GM10847 (cell line): ENCODE measurements around the gene VWA5B1.

Experiments used
- POLR2A ChIP-seq: IDR thresholded peaks from 2 replicates; pipeline ENCODE4 v1.6.1; 2011; ENCODE audit not compliant: insufficient read length; ENCODE audit errors: extremely low read depth

The VWA5B1 gene

GRCh38 chr1:20290624-20291597, at the start of gene VWA5B1:
Gene VWA5B1 (plus strand): TSS chr1:20290875. CDS start chr1:20310602, 19,727 bp downstream.
- TF ChIP-seq POLR2A: no peak

- no peak for TF ChIP-seq POLR2A
Observed at GRCh38 chr1:20242890-20243479, 47.7 kb upstream of the VWA5B1 start.

DNA sequence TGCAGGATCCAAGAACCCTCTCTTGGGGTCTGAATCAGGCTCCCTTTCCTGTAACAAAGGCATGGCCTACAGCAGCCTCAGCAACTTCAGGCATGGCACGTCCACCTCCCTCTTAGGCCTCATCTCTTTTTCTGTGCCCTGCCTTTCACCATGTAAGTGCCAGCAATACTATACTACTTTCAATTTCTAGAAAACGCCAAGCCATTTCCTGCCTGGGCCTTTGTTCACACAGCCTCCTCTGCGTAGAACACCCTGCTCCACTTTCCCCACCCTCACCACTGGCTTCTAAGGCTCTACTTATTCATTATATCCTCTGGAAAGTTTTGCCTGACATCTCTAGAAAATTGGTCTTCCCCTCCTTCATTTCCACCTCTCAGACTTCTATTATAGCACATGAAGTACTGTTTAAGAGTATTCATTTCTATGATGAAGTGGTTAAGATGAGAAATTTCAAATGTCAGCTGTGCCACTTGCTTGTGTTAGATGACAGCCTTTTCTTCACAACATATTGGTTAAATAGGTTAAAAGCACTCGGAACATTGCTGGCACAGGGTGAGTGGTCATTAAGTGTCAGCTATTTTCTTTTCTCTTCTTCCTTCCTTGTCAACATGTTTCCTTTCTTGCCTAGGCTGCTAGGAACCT, 41.6 kb upstream of the VWA5B1 start:
- TF ChIP-seq POLR2A: no peak

GRCh38 chr1:20250340-20250989, 40.2 kb upstream of the VWA5B1 start:
- no peak for TF ChIP-seq POLR2A

DNA sequence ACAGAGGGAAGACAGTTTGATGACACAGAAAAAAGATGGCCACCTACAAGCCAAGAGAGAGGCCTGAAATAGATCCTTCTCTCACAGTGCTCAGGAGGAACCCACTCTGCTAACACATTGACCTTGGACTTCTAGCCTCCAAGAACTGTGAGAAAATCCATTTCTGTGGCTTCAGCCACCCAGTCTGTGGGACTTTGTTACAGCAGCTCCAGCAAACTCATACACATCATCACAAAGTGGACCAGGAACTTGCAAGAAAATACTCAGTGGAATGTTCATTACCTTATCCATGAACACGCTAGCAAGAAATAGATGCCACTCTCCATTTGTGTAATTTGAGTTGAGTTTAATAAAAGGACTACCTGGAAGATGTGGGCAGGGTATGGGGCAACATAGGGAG, 38.1 kb upstream of the VWA5B1 start:
- no peak for TF ChIP-seq POLR2A

GRCh38 chr1:20255666-20256065, 35.0 kb upstream of the VWA5B1 start:
- TF ChIP-seq POLR2A: no peak

DNA sequence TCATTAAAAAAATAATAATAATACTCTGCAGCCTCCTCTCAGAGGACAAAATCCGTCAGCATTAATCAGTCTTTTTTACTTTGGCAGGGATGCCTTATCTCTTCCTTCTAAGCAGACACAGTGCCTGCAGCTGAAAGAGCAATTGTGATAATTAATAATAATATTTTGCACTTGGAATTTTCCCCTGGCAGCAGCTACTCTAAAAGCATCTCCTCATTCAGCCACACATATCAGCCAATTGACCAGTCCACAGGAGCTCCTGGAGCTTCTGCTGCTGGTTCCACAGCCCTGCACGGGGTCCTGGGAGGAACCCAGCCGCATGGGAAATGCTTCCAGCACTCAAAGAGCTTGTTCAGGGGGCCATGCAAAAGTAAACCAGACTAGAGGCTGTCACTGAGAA, 31.0 kb upstream of the VWA5B1 start:
- TF ChIP-seq POLR2A: no peak

GRCh38 chr1:20261095-20261494, 29.6 kb upstream of the VWA5B1 start:
- TF ChIP-seq POLR2A: no peak

GRCh38 chr1:20262810-20263534, 27.7 kb upstream of the VWA5B1 start:
- no peak for TF ChIP-seq POLR2A

GRCh38 chr1:20265250-20265649, 25.4 kb upstream of the VWA5B1 start:
- TF ChIP-seq POLR2A: no peak

GRCh38 chr1:20266141-20266540, 24.5 kb upstream of the VWA5B1 start:
- TF ChIP-seq POLR2A: no peak

DNA sequence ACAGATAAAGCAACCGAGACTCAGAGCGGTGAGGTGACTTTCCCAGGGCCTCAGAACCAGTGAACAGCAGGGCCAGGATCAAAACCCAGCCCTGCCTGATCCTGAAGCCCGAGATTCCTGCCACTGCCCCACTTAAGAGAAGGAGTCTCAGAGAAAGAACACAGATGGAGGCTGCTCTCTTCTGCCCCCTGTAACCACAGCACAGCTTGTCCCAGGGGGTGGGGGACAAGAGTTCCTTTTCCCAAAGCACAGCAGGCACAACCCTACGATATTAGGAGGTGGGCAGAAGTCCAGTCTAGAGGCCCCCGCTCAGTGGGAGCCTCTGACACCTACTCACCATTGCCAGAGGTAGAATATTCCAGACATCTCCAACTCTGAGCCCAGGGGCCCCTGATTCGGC, 24.0 kb upstream of the VWA5B1 start:
- no peak for TF ChIP-seq POLR2A

DNA sequence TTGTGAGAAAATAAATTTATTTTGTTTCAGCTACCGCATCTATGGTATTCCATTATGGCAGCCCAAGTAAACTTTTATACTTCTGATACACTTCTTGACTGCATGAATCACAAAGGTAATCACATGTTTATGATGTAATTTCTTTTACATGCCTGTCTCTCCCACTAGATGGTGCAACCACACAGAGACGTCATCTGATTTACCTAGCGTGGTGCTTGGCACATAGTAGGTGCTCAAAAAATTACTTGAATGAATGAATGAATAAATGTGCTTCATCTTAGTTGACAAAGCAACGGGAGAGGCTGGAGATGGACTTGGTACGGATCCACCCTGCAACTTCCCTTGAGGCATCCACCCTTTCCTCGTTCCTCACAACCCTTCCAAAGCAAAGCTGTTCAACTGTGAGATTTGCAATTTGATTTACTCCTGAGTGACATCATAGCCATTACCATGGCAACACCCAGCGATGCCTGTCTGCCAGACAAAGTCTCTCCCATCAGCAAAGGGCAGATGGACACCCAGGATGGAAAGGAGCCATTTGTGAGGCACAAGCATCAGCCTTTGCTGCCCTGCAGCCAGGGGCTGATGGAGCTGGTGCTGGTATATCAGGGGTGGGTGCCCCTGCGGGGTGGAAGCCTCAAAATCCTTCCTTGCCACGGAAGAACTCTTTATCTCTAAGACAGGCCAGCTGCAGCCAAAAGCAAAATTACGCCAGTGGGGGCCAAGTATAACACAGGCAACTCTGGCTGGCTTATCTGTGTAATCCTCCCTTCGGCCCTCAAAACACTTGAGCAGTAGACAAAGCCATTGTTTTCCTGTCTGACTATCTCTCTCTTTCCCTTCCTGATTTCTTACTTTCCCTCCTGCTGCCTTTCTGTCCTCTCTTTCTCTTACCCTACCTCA, 18.9 kb upstream of the VWA5B1 start:
- TF ChIP-seq POLR2A: no peak
